Fibroblast of the aortic adventitia (primary cell): ENCODE results near the gene RPS6KB2. TPM values are rescaled to one million over a fixed set of nuclear protein-coding genes. Genes with fewer than 3 reads are reported as not detected.

Experiments used
- DNase-seq: peaks from one replicate; pipeline ENCODE4 v3.0.0-alpha.2; 2010; ENCODE audit warnings: low read depth
- H3K4me3 ChIP-seq: 2 replicates; pipeline ENCODE4 v1.5.1; 2011; ENCODE audit warnings: low read depth, mild to moderate bottlenecking, control low read depth, low read length, moderate library complexity
- CTCF ChIP-seq: IDR thresholded peaks from 2 replicates; pipeline ENCODE4 v1.5.1; 2011; ENCODE audit warnings: mild to moderate bottlenecking, low read length, control low read depth, inconsistent platforms; ENCODE audit not compliant: insufficient read depth
- total RNA-seq: library from RNA; depleted of rRNA; stranded (reverse); fragments of >200 nt; gene quantifications from 2 replicates; pipeline ENCODE4 v1.2.3, GENCODE V29; 2012; ENCODE audit warnings: low replicate concordance

Gene RPS6KB2
- total RNA-seq, 1 donor, result 35.6 TPM

- no peak for TF ChIP-seq CTCF
- DNase-seq, result no peak
- peak overlapping the region; percentile 95 for H3K4me3 ChIP-seq
Observed at GRCh38 chr11:67392183-67392715, 36.0 kb upstream of the RPS6KB2 start.

- peak overlapping the region; percentile 22 for H3K4me3 ChIP-seq
- no peak for DNase-seq
- no peak for TF ChIP-seq CTCF
Observed at GRCh38 chr11:67393437-67393836, 34.9 kb upstream of the RPS6KB2 start.

GRCh38 chr11:67393990-67394389, 34.3 kb upstream of the RPS6KB2 start:
- no peak for TF ChIP-seq CTCF
- DNase-seq, result no peak
- no peak overlapping the region for H3K4me3 ChIP-seq

DNA sequence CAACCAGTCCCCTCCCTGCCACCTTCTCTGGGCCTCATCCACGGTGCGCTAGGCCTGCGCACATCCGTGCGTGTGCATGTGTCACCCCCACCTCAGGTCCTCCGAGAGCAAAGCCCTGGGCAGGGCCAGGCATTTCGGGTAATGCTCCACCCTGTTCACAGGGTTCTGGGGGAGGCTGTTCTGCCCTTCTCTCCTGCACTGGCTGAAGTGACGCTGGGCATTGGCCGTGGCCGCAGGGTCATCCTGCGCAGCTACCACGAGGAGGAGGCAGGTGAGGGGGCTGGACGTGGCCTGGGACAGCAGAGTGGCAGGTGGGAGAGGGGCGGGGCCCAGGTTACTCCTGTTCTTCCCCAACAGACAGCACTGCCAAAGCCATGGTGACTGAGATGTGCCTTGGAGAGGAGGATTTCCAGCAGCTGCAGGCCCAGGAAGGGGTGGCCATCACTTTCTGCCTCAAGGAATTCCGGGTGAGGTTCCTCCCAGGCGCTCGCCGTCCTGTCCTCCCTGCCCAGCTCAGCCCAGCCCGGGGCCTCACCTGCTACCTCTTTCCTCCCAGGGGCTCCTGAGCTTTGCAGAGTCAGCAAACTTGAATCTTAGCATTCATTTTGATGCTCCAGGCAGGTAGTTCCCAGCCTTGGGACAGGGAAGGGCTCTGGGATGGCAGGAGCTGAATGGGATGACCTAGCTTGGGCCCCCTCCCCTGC, 32.6 kb upstream of the RPS6KB2 start:
- H3K4me3 ChIP-seq, result no peak overlapping the region
- TF ChIP-seq CTCF, result no peak
- no peak for DNase-seq

DNA sequence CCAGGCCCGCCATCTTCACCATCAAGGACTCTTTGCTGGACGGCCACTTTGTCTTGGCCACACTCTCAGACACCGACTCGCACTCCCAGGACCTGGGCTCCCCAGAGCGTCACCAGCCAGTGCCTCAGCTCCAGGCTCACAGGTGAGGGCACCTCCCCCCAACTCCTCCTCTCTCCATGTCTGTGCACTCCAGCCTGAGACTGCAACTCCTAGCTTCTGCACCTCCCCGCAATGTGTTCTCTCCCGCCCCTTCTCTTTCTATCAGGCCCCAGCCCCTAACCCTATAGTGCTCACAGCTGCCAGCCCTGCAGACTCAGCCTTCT, 32.1 kb upstream of the RPS6KB2 start:
- no peak for DNase-seq
- H3K4me3 ChIP-seq, result no peak overlapping the region
- no peak for TF ChIP-seq CTCF

- no peak for TF ChIP-seq CTCF
- no peak overlapping the region for H3K4me3 ChIP-seq
- DNase-seq, result no peak
Observed at GRCh38 chr11:67396587-67397389, 31.5 kb upstream of the RPS6KB2 start.
